C4-2B (cell line): ENCODE data around the gene ASCC3.

ENCODE experiments used
- H3K27ac ChIP-seq: fragments of 450-650 bp; 2 replicates; pipeline ENCODE4 v1.5.1; 2017
- ZFX ChIP-seq: fragments of 450-650 bp; IDR thresholded peaks from 2 replicates; pipeline ENCODE4 v1.6.1; 2017
- TF ChIP-seq, protein P1 (sequence below): fragments of 450-650 bp; conservative IDR thresholded peaks from 2 replicates; pipeline ENCODE4 v1.5.1; 2017; ENCODE audit warnings: mild to moderate bottlenecking

Gene ASCC3

DNA sequence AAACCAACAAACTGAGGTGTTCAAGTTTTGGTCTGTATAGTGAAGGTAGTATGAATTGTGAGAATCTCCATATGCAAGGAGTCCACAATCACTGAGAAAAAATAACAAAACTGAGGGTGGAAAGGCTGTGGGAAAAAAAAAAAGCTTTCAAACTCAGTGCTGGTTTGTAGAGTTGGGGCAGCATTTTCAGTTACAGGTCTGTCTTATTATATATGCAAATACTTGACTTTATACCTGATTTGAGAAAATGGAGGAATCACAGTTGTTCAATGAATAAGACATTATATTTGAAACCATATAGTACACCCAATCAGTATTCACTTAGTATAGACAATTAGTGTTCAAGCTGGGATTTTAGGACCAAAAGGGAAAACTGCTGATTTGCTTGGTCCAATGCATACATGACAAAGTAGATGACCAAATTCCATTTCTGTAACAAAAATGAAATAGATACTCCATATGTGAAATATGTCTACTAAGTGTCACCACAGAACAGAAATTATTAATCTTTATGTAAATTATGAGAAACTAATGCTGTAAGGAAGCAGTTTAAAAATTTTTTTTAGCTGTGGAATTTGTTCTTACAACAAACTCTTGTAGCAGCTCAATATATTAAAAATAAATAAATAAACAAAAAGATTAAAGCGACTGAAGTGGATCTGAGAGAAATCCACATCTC, 187.7 kb downstream of the ASCC3 start:
- H3K27ac ChIP-seq = no peak overlapping the region
- TF ChIP-seq, protein P1, sequence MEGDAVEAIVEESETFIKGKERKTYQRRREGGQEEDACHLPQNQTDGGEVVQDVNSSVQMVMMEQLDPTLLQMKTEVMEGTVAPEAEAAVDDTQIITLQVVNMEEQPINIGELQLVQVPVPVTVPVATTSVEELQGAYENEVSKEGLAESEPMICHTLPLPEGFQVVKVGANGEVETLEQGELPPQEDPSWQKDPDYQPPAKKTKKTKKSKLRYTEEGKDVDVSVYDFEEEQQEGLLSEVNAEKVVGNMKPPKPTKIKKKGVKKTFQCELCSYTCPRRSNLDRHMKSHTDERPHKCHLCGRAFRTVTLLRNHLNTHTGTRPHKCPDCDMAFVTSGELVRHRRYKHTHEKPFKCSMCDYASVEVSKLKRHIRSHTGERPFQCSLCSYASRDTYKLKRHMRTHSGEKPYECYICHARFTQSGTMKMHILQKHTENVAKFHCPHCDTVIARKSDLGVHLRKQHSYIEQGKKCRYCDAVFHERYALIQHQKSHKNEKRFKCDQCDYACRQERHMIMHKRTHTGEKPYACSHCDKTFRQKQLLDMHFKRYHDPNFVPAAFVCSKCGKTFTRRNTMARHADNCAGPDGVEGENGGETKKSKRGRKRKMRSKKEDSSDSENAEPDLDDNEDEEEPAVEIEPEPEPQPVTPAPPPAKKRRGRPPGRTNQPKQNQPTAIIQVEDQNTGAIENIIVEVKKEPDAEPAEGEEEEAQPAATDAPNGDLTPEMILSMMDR = no peak
- no peak for TF ChIP-seq ZFX

DNA sequence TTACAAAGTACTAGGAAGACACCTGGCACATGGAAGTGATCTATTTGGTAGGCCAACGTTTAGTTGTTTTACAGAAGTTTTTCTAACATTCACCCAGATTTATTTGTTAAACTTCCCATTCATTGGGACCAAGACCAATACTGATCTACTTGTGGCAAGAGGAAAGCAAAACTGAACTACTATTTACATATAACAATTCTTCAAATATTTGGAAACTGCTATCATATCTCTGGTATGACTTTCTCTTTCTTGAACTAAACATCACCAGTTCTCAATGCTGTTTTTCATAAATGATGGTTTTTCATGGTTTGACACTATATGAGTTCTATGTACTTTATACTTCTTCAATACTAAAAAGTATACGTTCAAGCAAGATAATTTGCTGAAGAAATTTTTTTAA, 189.2 kb downstream of the ASCC3 start:
- no peak for TF ChIP-seq ZFX
- TF ChIP-seq, protein P1 = no peak

DNA sequence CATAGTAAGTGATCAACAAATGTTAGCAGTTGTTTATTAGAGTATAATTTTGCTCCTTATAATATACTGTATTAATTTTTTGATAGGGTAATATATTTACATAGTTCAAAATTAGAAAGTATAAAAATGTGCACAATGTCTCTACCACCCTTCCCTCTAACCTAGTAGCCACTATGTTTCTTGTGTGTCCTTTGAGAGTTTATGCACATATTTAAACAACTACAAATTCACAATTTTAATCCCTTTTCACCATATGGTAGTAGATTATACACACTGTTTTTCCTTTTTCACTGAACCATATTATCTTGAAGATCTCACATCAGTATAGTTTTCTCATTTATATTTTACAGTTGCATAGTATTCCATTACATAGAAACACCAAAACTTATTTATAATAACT, 194.9 kb downstream of the ASCC3 start:
- TF ChIP-seq, protein P1 = no peak
- no peak for TF ChIP-seq ZFX
- no peak overlapping the region for H3K27ac ChIP-seq

More for the DNA sequence above, 189.2 kb downstream of the ASCC3 start:
- H3K27ac ChIP-seq = no peak overlapping the region

DNA sequence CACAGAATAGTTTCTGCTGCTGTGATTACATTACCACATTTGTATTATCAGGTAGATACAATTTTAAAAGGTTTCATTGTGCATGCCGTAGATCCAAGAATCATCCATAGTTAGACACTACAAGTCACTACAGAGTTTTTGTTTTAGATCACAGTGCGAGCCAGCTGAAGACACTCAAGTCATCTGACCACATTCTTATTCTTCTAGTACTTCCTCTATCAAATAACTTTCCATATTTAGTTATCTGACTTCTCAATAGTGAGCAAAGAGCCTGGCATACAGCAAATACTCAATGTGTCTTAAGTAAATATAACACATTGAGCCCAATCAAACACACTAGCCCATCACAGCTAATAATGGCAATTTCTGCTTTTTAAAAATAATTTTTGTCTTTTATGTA, 195.4 kb downstream of the ASCC3 start:
- H3K27ac ChIP-seq = no peak overlapping the region
- TF ChIP-seq, protein P1 = no peak
- TF ChIP-seq ZFX = no peak

DNA sequence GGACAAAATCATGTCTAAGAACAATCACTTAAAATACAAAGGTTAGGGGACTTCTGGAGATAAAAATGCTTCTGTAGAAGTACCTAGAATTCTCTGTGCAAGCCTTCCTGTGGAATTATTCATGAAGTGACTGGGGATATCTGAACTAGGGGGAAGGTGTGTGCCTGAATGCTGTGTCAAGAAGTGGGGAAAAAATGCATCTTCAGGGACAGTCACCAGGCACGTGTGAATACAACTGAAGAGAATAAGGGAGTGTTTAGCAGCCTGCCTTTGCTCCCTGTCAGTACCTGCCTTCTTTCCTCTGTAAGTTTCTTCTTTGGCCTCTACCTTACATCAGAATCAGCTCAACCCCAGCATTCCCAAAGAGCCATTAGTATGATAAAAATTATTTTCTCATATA, 201.0 kb downstream of the ASCC3 start:
- no peak for TF ChIP-seq ZFX
- TF ChIP-seq, protein P1 = no peak
- H3K27ac ChIP-seq = no peak overlapping the region

DNA sequence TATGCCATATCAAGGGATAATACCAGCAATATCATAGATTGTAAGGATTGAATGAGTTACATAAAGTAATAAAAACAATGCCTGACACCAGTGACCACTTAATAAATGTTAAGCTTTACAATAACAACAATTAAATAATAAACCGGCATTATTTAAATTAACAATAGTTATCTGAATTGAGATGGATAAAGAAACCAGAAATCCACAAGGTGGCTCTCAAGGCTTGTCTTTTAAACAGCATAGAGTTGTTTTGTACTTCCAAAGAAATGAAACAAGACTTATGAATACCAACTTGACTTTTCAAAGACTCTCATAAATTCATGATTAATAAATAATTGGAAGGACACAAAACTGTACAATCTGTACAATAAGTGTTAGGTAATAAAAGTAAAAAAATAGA, 203.1 kb downstream of the ASCC3 start:
- no peak overlapping the region for H3K27ac ChIP-seq
- no peak for TF ChIP-seq ZFX
- TF ChIP-seq, protein P1 = peak; percentile 59

DNA sequence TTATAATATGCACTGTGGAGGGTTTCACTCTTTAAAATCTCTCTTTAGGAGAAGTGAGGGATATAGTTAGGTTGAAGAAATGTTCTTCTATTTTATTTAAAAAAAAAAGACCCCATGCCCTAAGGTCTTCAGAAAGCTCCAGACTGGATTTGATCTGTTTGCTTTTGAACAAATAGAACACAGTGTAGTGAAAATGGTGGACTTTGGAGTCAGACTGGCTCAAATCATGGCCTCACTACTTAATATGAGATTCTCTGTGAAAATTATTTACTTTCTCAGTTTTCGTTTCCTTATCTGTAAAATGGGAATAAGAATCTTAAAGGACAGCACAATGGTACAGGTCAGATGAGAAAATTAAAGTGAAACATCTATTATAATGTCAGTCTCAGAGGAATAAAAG, 203.9 kb downstream of the ASCC3 start:
- H3K27ac ChIP-seq = no peak overlapping the region
- TF ChIP-seq, protein P1 = no peak
- TF ChIP-seq ZFX = no peak
